GM19455 (cell line): ENCODE data around the gene LIF.

Source experiments
- ATAC-seq: cut with Tn5 transposase; IDR thresholded peaks from one replicate; pipeline ENCODE4 v1.9.1; 2021; ENCODE audit not compliant: unreplicated experiment

Gene LIF

DNA sequence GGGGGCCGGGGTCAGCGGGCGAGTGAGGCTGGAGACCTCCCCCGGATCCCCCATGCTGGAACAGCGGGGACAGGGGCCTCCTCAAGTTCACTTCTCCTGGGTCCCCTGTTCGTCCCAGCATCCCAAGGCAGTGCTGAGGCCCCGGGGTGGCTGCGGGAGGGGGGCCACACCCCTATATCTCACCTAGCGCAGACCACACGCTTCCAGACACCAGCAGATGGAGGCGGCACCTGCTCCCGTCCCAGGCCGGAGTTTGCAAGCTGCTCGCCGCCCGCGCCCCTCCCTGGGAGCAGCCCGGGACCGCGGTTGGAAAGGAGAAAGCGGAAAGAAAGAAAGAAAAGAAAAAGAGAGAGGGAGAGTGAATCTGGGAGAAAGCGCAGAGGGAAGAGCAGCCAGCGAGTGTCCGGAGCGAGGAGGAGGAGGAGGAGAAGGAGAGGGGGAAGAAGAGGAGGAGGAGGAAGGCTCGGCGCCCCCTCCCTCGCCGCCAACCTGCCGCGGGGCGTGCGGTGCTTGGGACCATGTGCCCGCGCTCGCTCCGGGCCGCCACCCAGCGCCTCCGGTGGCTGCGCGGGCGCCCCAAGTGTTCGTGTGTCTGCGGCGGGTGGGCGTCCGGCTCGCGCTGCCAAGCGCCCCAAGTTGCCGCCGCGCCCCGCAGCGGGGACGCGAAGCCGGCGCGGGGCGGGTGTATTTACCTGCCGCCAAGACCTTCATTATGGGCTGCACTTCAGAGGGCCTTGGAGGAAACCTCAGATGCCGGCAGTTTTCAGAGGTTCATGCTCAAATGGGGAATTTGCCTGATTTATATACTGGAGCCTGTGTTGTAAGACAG, at the start of gene LIF:
LIF (minus strand) TSS at position 775 of the 829 bp plus-strand sequence; CDS start at position 711, 64 bp downstream.
- no peak for ATAC-seq

DNA sequence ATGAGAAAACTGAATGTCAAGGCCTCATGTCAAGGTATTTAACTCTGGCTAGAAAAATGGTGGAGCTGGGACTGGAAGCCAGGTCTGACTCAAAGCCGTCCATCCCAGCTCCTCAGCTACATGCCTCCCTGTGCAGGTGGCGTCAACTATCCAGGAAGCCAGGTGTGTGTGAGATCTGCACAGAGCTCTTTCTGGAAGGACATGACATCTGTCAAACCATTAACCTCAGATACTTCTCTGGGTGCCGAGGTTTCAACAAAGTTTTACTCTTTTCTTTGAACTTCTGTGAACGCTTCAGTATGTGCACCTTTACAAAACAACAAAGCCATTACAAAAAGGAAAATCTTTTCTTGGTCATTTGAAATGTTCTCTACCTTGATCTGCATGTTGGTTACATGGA, 49.8 kb upstream of the LIF start:
- ATAC-seq: no peak

DNA sequence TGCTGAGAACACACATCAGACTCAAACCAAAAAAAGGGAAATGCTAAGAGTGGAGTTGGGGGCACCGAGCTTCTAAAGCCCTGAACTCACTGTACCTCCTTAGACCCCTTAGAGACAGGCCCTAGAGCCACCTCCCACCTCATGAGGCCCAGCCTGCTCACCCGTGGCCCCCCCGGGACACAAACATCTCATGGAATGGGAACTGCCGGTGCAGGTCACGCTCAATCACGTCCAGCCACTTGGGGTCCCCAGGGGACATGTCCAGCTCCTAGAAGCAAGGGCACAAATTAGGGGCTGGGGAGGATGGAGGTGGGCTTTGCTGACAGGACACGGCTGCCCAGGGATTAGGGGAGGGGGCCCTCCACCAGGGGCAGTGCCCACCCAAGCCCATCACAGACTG, 49.0 kb upstream of the LIF start:
- no peak for ATAC-seq

DNA sequence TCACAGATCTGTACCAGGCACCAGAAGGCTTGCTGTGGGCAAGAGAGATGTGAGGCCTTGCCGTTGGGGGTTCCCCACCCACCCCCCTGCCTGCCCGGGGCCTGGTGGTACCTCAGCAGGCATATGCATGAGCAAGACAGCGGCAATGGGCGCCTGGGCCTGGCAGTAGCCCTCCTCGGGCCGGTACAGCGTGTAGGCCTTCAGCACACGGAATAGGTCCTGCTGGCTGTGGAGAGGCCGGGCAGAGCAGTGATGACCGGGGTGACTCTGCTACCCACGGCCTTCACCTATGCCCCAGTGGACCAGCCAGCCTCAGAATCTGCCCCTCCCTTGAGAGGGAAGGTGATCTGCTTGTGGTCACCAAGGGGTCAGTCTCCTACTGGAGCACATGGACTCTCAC, 48.3 kb upstream of the LIF start:
- no peak for ATAC-seq

DNA sequence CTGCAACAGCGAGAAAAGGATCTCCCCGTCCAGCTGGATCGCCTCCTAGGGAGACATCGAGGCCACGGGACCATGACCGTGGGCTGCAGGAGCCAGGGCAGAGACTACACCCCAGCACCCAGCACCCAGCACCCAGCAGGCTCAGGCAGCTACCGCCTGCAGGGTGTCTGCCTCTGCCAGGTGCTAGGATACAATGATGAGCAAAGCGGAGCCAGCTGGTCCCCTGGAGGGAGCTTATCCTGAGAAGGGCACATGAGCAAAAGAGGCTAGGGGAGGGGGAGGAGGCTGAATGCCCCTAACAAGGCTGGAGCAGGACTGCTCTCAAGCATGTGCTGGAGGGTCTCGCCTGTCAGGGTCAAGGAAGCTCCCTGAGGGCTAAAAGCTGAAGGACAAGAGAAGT, 47.5 kb upstream of the LIF start:
- no peak for ATAC-seq

DNA sequence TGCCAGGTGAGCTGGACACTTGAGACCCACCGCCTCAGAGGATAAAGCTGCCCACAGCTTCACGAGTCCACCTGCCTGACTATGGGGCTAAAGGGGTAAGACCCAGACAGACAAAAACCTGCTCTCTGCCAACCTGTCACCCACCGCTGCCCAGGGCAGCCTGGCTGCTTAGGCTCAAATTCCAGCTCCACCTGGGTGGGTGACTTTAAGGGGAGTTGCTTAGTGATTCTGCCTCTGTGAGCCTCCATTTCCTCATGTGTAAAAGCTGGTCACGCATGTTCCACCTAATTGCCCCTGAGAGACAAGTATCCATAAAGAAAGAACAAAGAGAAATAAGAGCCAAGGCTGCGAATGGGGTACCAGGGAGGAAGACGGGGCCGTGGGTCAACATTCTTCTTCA, 46.5 kb upstream of the LIF start:
- ATAC-seq: no peak

DNA sequence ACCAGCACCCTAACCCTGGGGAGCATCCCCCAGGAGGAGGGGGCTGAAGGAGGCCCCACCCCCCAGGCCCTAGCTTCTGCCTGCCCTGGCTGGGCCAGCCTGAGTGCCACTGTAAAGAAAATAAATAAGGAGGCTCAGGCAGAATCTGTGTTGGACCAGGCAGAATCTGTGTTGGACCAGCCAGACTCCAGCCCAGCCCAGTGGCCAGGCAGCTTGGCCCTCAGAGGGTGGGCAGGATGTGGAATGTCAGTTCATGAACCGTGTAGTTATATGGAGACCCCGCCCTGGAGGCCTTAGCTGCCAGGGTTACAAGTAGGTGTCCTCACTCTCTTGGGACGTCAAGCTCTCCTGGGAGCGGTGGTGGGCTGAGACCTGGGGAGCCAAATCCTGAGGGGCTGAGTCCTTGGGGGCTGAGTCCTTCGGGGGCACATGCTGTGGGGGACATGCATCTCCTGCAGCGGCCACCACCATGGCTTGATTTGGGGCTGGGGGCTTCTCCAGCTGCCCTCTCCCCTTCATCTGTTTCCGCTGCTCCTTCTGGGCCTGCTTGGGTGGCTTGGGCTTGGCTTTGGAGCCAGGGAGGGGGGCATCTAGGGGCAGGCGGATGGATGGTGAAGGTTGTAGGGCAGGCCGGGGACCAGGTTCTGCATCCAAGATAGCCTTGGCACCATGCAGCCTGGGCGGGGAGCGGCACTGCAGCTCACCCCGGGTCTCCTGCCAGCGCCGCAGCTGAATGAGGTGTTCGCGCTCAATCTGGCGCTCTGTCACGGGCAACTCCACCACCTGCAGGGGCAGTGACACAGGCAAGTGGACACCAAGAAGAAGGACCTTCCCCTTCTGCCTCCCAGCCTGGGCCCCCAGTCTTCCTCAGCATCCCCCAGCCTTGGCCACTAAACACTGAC, 45.8 kb upstream of the LIF start:
- ATAC-seq: no peak

DNA sequence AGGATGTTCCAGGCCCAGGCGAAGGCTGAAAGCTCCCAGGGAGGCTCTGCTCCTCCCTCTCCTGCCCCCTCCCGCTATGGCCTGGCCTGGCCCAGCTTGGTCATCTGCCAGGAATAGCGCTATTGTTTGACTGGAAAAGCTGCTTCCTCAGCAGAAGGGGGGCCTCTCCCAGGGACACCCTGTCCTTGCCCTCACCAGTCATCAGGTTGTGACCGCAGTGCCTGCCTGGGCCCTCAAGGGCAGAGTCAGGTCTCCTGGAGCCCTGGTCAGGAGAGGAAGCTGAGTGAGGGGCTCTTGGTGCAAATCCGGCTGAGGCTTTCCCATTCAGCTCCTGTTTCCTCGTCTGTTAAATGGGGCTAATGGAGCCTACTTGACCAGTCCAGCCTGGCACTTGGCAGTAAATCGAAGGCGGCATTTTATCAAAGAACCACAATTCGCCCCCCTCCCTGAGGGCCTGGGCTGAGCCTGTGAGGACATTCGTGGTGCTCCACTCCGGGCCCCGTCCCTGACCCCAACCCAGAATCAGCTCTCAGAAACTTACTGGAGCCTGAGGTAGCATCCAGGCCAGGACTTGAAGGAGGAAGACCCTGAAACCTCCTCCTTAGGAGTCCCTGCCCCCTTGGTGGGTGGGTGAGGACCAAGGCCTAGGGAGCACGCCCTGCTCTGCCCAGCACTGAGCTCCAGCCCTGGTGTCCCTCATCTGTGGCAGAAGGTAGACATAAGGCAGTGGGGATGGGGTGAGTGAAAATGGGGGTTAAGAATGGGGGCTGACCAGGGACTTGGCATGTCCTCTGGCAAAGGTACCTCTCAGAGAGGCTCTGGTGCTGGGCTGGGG, 44.7 kb upstream of the LIF start:
- no peak for ATAC-seq

DNA sequence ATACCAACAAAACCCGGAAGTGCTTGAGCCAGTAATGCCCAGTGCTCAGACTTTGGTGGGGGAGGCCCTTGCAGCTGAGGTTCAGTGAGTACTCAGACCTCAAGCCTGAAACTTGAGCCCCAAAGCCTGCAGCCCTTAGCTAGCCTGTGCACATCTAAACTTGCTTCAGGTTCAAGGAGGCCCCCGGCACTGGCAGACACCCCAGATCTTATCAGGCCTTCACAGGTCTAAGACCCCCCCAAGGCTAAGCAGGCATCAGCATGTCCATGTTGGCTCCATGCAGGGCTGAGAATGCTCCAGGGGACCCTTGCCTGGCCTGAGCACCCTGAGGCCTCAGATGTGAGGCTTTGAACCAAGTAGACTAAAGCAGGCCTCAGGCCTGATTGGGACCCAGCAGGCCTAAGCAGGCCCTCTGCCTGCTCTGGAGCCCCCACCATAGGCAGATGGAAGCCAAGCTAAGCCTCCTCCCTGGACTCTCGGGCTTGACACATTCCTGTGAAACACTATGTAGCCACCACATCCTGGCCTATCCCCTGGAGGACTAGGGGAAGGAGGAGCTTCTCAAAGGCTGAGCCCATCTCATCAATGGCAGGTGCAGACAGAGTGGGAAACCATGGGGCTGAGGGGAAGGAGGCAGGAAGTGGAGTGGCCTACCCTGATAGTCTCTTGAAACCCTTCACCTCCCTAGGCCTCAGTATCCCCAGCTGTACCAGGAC, 43.9 kb upstream of the LIF start:
- ATAC-seq: no peak

DNA sequence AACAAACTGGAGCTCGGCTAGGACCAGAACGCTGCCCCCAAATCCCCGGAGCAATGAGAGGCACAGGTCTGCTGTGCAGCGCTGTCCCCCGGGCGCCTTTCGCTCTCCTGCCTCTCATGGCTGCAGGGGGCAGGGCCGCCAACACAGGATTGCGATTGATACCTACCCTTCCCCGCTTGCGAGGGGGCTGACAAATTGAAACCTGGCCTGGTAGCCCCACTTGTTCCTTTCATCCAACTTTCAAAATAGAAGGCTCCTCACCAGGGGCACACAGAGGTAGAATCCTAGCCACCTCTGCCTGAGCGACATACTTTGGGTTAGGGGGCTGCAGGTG, 43.4 kb upstream of the LIF start:
- ATAC-seq: no peak

DNA sequence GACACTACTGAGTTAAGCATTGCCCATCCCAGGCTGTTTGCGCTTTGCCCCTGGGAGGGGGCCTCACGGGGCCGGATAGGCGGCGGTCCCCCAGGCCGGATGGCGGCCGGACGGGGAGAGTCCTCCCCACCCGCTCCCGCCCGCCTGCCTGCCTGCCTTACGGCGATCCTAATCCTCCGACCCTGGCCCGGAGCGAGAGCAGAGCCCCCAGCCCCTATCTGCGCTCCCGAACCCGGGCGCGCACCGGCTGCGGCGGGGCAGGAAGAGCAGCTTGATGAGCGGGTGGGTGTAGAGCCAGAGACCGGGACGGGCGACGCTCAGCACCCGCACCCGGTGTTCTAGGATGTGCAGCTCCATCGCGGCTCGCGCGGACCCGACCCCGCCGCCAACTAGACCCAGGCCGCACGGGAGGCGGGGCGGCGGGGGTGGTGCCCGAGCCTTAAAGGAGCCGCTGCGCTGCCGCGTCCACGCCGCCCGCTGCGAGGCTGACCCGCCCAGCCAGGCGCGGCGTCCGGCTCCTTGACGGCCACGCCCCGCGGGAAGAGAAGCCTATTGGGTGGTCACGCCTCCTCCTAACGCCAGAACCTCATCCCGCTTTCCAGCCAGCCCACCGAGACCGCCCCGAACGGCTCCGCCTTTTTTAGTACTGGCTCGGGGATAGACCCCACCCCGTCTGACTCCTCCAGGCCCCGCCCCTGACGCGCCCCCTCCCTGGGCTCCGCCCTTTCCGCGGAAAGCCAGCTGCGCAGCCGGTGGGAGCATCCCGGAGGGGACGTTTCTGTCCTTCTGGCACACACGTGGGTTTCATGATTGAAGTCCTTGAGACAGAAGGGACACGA, 42.8 kb upstream of the LIF start, which contains the start of gene CASTOR1:
CASTOR1 (minus strand) TSS at position 365 of the 839 bp plus-strand sequence; CDS start at position 357, 8 bp downstream.
- ATAC-seq: peak; percentile 61

DNA sequence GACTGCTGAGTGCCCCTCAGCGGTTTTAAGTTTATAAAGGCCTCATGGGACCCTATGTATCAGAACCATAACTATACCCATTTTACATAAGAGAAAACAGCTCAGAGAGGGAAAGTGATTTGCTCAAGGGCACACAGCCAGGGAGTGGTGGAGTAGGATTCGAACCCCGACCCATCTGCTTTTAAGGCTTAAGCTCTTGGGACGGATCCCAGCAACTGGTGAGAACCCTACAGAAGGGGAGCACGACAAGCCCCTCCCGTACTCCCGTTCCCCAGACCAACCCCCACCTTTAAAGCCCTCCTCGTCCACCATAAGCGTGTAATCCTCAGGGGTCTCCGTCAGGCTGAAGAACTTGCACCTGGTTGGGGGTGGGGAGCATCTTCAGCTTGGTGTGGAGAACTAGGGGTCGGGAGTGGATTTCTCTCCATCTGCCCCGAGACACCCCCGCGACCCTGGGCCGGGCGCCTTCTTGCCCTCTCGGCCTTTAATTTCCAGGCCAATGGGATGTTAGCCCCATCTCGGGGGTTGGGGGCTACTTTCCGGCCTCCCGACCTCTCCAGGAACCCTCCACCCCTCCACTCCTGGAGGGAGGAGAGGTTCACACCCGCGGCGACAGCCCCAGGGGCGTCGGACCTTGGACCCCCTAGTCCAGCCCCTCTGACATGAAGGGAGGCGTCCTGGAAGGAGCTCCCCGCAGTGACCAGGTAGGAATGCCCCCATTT, 42.0 kb upstream of the LIF start:
- ATAC-seq: no peak

DNA sequence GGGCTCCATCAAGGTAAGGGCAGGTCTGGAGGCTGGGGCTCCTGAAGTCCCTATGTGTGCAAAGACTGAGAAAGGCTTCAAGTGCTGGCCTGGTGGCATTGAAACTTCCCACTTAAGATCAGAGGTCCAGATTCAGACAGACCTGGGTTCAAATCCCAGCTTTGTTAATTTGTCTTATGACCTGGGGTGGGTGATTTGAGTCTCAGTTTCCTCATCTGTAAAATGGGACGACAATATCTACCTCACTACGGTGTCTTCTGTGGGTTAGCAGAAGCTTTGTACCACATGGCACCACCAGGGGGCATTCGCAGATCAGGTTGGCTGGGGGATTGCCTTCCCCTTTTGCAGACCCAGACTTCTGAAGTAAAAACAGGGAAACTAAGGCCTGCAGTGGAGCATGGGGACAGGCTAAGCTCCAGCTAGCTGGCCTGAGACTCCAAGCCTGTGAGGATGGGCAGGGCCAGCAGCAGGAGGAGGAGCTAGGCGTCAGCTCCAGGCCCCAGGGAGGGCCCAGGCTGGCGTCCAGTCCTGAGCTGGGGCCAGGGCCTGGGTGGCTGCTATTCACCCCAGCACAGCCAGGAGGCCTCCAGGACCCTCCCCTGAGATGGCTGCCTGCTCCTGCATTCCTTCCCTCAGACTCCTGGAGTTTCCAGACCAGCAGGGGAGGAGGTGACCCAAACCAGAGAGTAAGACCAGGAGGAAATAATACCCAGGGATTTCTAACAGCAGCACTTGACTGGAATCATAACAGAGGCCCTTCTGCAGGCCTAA, 41.3 kb upstream of the LIF start:
- ATAC-seq: no peak

DNA sequence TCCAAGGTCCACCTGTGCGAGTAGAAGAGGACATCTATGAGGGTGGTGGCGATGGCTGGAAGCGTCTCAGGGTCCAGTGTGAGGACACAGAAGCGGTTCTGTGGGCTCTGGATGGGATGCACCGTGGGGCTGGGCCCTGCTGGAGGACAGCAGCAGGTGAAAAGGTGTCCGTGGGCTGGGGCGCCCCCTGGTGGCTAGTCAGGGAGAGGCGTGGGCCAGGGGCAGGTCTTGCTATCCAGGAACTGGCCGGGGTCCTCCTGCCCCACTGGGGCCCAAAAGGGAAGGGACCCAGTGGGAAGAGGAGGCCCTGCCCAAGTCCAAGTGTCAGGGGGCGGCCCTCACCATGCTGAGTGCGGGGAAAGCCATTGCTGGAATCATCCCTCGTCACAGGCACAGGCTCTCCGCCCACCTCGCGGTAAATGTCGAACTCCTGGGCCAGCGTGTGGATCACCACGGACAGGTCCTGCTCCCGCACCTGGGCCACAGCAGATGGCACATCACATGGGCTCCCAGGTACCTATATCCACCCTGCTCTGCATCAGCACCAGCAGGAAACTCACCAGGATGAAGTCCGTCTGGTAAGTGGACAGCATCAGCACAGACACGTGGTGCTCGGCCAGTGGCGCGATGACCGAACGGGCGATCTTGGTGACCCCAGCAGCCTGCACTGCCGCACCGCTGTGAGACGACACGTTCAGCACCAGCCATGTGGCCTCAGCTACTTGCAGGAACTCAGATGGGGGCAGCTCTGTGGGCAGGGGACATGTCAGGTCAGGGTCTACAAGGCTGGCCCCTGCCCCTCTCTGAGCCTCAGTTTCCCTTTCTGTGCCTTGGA, 40.5 kb upstream of the LIF start:
- no peak for ATAC-seq

DNA sequence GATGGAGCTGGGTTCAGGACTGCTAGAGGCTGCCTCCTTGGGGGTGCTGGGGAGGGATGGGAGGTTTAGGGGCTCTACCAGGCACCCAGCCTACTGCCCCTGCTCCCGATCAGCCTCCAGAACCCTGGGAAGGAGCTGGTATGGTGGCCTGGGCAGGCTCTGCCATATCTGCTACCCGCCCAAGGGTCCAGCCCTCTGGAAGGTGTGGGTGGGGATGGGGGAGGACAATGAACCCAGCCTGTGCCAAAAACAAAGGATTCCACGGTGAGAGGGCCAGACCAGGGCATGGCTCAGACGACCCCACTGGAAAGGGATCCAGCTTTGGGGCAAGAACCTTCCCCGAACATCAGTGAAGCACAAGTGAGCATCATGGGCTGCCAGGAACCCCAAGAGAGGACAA, 39.8 kb upstream of the LIF start:
- no peak for ATAC-seq

DNA sequence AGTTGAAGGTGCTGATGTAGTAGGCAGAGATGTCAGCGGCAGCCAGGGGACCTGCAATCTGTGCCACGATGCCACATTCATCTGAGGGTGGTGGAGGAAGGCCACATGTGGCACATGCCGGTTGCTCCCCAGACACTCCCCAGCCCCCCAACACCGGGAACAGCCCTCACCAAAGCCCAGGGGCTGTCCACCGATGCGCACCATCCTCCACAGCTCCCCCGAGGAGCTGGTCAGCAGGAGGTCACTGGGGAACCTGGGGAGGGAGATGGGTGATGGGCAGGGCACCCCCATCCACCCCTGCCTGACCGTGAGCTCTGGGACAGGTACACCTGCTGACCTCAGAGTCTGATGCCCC, 39.3 kb upstream of the LIF start:
- no peak for ATAC-seq

DNA sequence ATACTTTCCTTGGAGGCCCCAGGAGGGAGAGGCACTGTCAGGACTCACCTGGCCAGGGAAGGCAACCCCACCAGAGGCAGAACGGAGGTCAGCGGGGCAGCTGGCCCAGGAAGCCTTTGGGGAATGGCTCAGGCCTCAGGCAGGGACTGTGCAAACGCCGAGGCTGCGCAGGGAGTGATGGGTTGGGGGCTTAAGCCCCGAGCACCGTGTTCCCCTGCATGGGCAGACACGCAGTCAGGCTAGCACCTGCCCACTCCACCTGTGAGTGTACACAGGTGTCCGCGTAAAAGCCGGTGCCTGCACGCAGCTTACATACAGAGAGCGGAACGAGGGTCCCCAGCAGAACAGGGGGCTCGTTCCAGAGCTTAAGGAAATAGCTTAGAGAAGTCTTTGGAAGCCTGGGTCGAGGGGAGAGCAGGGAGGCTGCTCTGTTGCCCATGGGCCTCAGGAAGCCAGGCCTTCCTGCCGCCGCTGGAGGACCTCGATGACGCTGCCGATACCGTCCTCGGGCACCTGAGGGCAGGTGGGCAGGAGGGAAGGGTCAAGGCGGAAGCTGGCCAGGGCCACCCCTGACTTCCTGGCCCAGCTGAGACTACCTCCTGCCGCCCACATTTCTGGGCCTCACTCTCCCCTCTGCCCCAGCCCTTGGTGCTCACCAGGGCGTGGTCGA, 38.8 kb upstream of the LIF start:
- no peak for ATAC-seq
